Measurements from ENCODE around the gene SH2D1A.
"Not testable (repeated sequence)": the region's sequence is repeated elsewhere in the genome, so short reads cannot be mapped to it uniquely, and the experiment has no call there.

Gene SH2D1A

GRCh38 chrX:124348885-124349453, 2.6 kb downstream of the SH2D1A start:
- no peak for DNase-seq (ENCODE audit: low read depth in 2 of 2, low spot score in 1 of 2)

- DNase-seq (ENCODE audit: low read depth in 2 of 2, low spot score in 1 of 2): no peak
Measured at GRCh38 chrX:124354648-124355047, 8.3 kb downstream of the SH2D1A start.

DNA sequence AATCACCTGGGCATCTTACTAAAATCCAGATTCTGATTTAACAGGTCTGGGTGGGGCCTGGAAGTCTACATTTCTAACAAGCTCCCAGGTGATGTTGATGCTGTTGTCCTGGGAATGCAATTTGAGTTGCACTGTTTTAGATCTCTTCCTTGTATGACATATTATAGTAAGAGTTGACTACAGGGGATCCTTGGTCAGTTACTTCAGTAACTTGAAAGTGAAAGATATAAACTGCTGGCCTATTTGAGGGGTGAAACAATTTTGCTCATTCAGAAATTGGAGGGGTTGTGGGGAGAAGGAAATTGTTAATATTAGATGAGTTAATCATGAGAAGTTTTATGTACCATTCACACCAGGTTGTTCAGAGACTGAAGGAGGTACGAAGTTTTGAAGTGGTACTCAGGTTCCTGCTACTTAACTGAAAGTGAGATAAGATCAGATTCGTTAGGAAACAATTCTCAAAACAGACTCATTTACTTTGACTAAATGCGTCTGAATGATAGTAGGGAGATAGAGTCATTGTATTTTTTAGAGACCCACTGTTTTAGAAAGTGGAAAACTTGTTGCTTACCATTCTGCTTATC, 12.5 kb downstream of the SH2D1A start:
- no peak for DNase-seq (ENCODE audit: low read depth in 2 of 2, low spot score in 1 of 2)

- DNase-seq (ENCODE audit: low read depth in 2 of 2, low spot score in 1 of 2): no peak
Measured at GRCh38 chrX:124362072-124362471, 15.7 kb downstream of the SH2D1A start.

DNA sequence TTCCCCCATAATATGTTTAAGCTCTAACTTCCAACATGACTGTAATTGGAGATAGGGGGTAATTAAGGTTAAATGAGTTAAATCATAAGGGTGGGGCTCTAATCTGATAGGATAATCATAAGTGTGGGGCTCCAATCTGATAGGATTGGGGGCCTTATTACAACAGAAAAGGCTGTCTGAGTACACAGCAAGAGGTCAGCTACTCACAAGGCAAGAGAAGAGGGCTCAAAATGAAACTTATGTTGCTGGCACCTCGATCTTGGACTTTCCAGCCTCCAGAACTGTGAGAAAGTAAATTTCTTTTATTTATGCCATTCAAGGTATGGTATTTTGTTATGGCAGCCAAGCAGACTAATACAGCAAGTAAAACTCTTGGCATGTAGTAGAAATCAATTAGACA, 16.4 kb downstream of the SH2D1A start:
- DNase-seq (ENCODE audit: low read depth in 2 of 2, low spot score in 1 of 2): no peak

- no peak for DNase-seq (ENCODE audit: low read depth in 2 of 2, low spot score in 1 of 2)
Measured at GRCh38 chrX:124369722-124370121, 23.4 kb downstream of the SH2D1A start.

- no peak for DNase-seq (ENCODE audit: low read depth in 2 of 2, low spot score in 1 of 2)
Measured at GRCh38 chrX:124373348-124373747, 27.0 kb downstream of the SH2D1A start.

GRCh38 chrX:124378643-124379042, 32.3 kb downstream of the SH2D1A start:
- DNase-seq (ENCODE audit: low read depth in 2 of 2, low spot score in 1 of 2): no peak

GRCh38 chrX:124383354-124383753, 37.0 kb downstream of the SH2D1A start:
- no peak for DNase-seq (ENCODE audit: low read depth in 2 of 2, low spot score in 1 of 2)

- DNase-seq (ENCODE audit: low read depth in 2 of 2, low spot score in 1 of 2): no peak
Measured at GRCh38 chrX:124386401-124386800, 40.0 kb downstream of the SH2D1A start.

DNA sequence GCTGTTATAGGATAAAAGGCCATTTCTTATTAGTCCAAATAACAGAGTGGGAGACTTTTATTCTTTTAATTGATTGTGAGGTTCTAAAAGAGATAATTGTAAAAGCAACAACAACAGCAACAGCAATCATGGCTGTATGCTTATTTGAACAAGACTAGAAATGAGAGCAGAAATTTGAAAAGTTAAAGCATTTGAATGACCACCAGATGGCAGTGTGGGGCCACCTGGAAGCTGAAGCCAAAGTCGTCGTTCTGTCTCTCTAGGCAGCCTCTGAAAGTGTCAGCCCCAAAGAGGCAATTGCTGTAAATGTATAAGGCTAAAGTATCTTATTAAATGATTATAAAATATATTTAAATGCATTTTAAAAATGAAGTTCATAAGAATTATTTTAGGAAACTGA, 42.2 kb downstream of the SH2D1A start:
- DNase-seq (ENCODE audit: low read depth in 2 of 2, low spot score in 1 of 2): peak; percentile 10 to 20

- DNase-seq (ENCODE audit: low read depth in 2 of 2, low spot score in 1 of 2): no peak
Measured at GRCh38 chrX:124392794-124393193, 46.4 kb downstream of the SH2D1A start.

GRCh38 chrX:124393238-124393637, 46.9 kb downstream of the SH2D1A start:
- DNase-seq (ENCODE audit: low read depth in 2 of 2, low spot score in 1 of 2): no peak

DNA sequence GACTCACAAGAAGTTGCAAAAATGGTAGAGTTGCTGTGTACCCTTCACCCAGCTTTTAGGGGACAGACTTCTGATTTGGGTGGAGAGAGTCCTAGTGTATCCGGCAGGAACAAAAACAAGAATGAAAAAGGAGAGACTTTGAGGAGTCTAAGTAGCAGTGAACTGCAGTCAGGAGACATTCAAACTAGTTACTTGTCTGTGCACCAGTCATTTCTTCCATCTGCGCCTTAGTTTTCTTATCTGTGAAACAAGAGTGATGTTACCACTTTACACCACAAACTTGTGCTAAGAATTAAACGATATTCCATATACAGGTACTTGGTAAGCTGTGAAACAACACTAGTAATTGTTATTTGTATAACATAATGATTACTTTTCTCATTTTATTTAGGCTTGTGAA, 47.3 kb downstream of the SH2D1A start:
- DNase-seq (ENCODE audit: low read depth in 2 of 2, low spot score in 1 of 2): no peak

- DNase-seq (ENCODE audit: low read depth in 2 of 2, low spot score in 1 of 2): no peak
Measured at GRCh38 chrX:124395145-124395880, 49.0 kb downstream of the SH2D1A start.

DNA sequence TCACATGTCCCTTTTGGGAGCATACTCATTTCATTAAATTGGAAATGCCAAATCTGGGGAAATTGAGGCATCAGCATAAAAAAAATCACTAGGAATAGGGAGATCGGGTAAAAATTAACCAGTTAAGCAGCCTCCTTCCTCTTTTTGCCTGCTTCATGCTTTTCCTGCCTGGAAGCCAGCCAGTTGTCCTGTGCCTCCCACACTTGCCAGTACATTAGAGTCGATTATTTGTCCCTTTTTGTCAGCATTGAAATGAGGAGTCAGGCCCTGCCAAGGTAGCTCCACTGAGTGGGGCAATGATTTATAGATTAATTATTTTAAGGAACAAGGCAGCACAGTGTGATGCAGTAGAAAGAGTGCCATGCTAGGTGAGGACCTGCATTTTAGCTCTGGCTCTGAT, 55.3 kb downstream of the SH2D1A start:
- DNase-seq (ENCODE audit: low read depth in 2 of 2, low spot score in 1 of 2): no peak

GRCh38 chrX:124405868-124406267, 59.5 kb downstream of the SH2D1A start:
- no peak for DNase-seq (ENCODE audit: low read depth in 2 of 2, low spot score in 1 of 2)

- peak; percentile 18 to 24 for DNase-seq (ENCODE audit: low read depth in 2 of 2, low spot score in 1 of 2)
Measured at GRCh38 chrX:124406294-124407014, 60.1 kb downstream of the SH2D1A start.

- no peak for DNase-seq (ENCODE audit: low read depth in 2 of 2, low spot score in 1 of 2)
Measured at GRCh38 chrX:124407226-124407625, 60.9 kb downstream of the SH2D1A start.

DNA sequence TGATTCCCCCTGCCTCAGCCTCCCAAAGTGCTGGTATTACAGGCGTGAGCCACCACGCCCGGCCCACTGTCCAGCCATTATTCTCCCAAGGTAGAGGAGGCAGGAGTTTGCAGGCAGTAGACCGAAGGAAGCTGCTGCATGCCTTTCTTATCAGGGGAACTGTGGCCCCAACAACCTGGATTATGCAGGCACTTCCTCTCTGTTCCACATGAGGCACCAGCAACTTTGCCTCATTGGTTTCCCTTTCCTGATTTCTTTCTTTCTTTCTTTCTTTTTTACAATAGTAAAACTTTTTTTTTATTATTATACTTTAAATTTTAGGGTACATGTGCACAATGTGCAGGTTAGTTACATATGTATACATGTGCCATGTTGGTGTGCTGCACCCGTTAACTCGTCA, 62.0 kb downstream of the SH2D1A start:
- not testable (repeated sequence) for DNase-seq (ENCODE audit: low read depth in 2 of 2, low spot score in 1 of 2)

DNA sequence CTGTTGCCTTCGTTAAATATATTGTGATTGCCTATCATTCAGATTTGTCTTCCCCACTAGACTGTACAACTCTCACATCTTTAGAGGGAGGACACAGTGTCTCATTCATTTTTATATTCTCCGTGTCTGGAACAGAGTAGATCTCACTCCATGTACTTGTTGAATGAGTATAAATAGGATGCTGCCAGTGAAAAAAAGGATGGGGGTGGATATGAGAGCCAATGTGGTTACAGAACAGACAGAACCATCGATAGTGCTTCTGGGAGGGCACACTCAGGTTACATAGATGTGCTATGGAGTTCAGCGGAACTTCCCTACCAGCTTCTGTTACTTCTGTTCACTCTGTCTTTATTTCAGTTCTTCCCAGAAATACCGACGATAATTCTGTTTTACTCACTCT, 66.9 kb downstream of the SH2D1A start:
- no peak for DNase-seq (ENCODE audit: low read depth in 2 of 2, low spot score in 1 of 2)

- no peak for DNase-seq (ENCODE audit: low read depth in 2 of 2, low spot score in 1 of 2)
Measured at GRCh38 chrX:124414281-124414680, 67.9 kb downstream of the SH2D1A start.

Measured in stimulated activated CD8-positive, alpha-beta memory T cell treated with anti-CD3 and anti-CD28 coated beads, Interleukin-4, amount 100 ng/mL, for 4 hours (primary cell).